ENCODE results near the gene COX4I1. TPM values are rescaled to one million over a fixed set of nuclear protein-coding genes. Genes with fewer than 3 reads are reported as not detected.

COX4I1 gene
- polyA plus RNA-seq, 3 donors, result 985 to 1,312 (median 1,132) TPM

- Histone ChIP-seq H4K20me1 (ENCODE audit: insufficient read depth, low read length) (peaks cover 24% of the 10 kb centered on the region), H3K9ac (ENCODE audit: insufficient read depth, low read length, poor library complexity, severe bottlenecking) (no peak overlapping the region), H3K27ac (ENCODE audit: low read depth in 1 of 2, low read length in 2 of 2) (no peak overlapping the region), H3K79me2 (ENCODE audit: insufficient read depth, low read length) (no peaks in the 10 kb centered on the region), H3K4me1 (ENCODE audit: control insufficient read depth in 1 of 2, insufficient read depth in 2 of 2, low read length in 2 of 2) (no peaks in the 10 kb centered on the region), H3K4me3 (replicated peaks in 1 of 3; ENCODE audit: low read depth in 2 of 3, low read length in 3 of 3) (no peak overlapping the region), H2AFZ (ENCODE audit: insufficient read depth, low read depth, low read length, poor library complexity, severe bottlenecking) (no peak overlapping the region), H3K4me2 (replicated peaks; ENCODE audit: extremely low read depth, low read length, poor library complexity, severe bottlenecking) (no peak overlapping the region), H3K27me3 (ENCODE audit: control insufficient read depth in 2 of 2, insufficient read depth in 2 of 2, low read length in 2 of 2) (no peaks in the 10 kb centered on the region), H3K9me3 (replicated peaks in 1 of 2; ENCODE audit: control insufficient read depth in 1 of 2, insufficient read depth in 1 of 2, low read length in 2 of 2) (no peaks in the 10 kb centered on the region), H3K36me3 (replicated peaks in 1 of 2; ENCODE audit: control insufficient read depth in 1 of 2, insufficient read depth in 2 of 2, low read length in 2 of 2) (peaks cover 61 to 80% of the 10 kb centered on the region in 2 donors)
- Mint-ChIP-seq H3K36me3 (peaks cover 63 to 93% of the 10 kb centered on the region in 2 donors), H3K27ac (peak overlapping the region in 1 of 7 donors; percentile 6), H3K27me3 (ENCODE audit: low read depth in 3 of 3) (peaks cover 0 to 3% (median 1%) of the 10 kb centered on the region in 3 donors), H3K9me3 (no peaks in the 10 kb centered on the region), H3K4me1 (peaks cover 9% of the 10 kb centered on the region), H3K4me3 (no peak overlapping the region)
- DNase-seq, result no peak
- intact Hi-C loops (cut with micrococcal nuclease), result no loop called here
- 68% methylated on average over 6 of the region's 12 CpGs for WGBS (ENCODE audit: insufficient coverage)
- no peak for TF ChIP-seq CTCF (IDR thresholded peaks at IDR 0.05)
These were observed 20.6 kb upstream of the COX4I1 start for GRCh38 chr16:85778873-85779272.

- Histone ChIP-seq H3K9me3 (replicated peaks in 1 of 2; ENCODE audit: control insufficient read depth in 1 of 2, insufficient read depth in 1 of 2, low read length in 2 of 2) (no peaks in the 10 kb centered on the region), H3K79me2 (ENCODE audit: insufficient read depth, low read length) (no peaks in the 10 kb centered on the region), H3K27me3 (ENCODE audit: control insufficient read depth in 2 of 2, insufficient read depth in 2 of 2, low read length in 2 of 2) (no peaks in the 10 kb centered on the region), H3K27ac (ENCODE audit: low read depth in 1 of 2, low read length in 2 of 2) (no peak overlapping the region), H3K4me3 (replicated peaks in 1 of 3; ENCODE audit: low read depth in 2 of 3, low read length in 3 of 3) (no peak overlapping the region), H3K4me2 (replicated peaks; ENCODE audit: extremely low read depth, low read length, poor library complexity, severe bottlenecking) (no peak overlapping the region), H4K20me1 (ENCODE audit: insufficient read depth, low read length) (peaks cover 29% of the 10 kb centered on the region), H2AFZ (ENCODE audit: insufficient read depth, low read depth, low read length, poor library complexity, severe bottlenecking) (no peak overlapping the region), H3K9ac (ENCODE audit: insufficient read depth, low read length, poor library complexity, severe bottlenecking) (no peak overlapping the region), H3K36me3 (replicated peaks in 1 of 2; ENCODE audit: control insufficient read depth in 1 of 2, insufficient read depth in 2 of 2, low read length in 2 of 2) (peaks cover 68 to 88% of the 10 kb centered on the region in 2 donors), H3K4me1 (ENCODE audit: control insufficient read depth in 1 of 2, insufficient read depth in 2 of 2, low read length in 2 of 2) (no peaks in the 10 kb centered on the region)
- H3K4me1 Mint-ChIP-seq, result peaks cover 9% of the 10 kb centered on the region
- no peaks in the 10 kb centered on the region for H3K9me3 Mint-ChIP-seq
- peaks cover 66 to 96% of the 10 kb centered on the region in 2 donors for H3K36me3 Mint-ChIP-seq
- TF ChIP-seq CTCF (IDR thresholded peaks at IDR 0.05), result no peak
- peaks cover 0 to 1% (median under 1%) of the 10 kb centered on the region in 3 donors for H3K27me3 Mint-ChIP-seq (ENCODE audit: low read depth in 3 of 3)
- peak overlapping the region in 2 of 7 donors; percentile 26 to 31 for H3K27ac Mint-ChIP-seq
- intact Hi-C loops (cut with micrococcal nuclease), result no loop called here
- no peak overlapping the region for H3K4me3 Mint-ChIP-seq
- DNase-seq, result no peak
- WGBS (ENCODE audit: insufficient coverage), result 91% methylated on average over 26 of the region's 26 CpGs
These were observed 19.2 kb upstream of the COX4I1 start for GRCh38 chr16:85780281-85780680.

Measured in CD14-positive monocyte (primary cell).